ENCODE results near the gene SLC5A6. TPM values are rescaled to one million over a fixed set of nuclear protein-coding genes. Genes with fewer than 3 reads are reported as not detected.
"Not testable (repeated sequence)": the region's sequence is repeated elsewhere in the genome, so short reads cannot be mapped to it uniquely, and the experiment has no call there.

SLC5A6 gene
- polyA plus RNA-seq, 1 donor from 2014 or later: 64.3 TPM

GRCh38 chr2:27198627-27199026 lies 13.4 kb downstream of the SLC5A6 start:
- TF ChIP-seq MXI1 (conservative IDR thresholded peaks at IDR 0.05; ENCODE audit: poor library complexity, severe bottlenecking): no peak
- TF ChIP-seq EP300 (conservative IDR thresholded peaks at IDR 0.05; ENCODE audit: poor library complexity, severe bottlenecking): no peak
- TF ChIP-seq EZH2 (IDR thresholded peaks at IDR 0.05; ENCODE audit: borderline replicate concordance, insufficient read depth, low read length, poor library complexity, severe bottlenecking): no peak
- Histone ChIP-seq H4K20me1 (ENCODE audit: insufficient read depth) (no peaks in the 10 kb centered on the region), H3K27me3 (ENCODE audit: insufficient read depth, low read depth, low read length) (no peaks in the 10 kb centered on the region), H3K4me2 (ENCODE audit: low read length) (no peak overlapping the region), H3K9ac (ENCODE audit: low read length) (no peak overlapping the region), H3K36me3 (ENCODE audit: insufficient read depth, low read length) (no peaks in the 10 kb centered on the region), H3K79me2 (replicated peaks; ENCODE audit: insufficient read depth, low read length) (no peaks in the 10 kb centered on the region), H3K27ac (ENCODE audit: low read length) (no peak overlapping the region), H3F3A (ENCODE audit: insufficient read depth, low read length, poor library complexity, severe bottlenecking) (no peaks in the 10 kb centered on the region), H3K4me3 (ENCODE audit: low read length) (no peak overlapping the region), H3K9me3 (ENCODE audit: low read length) (no peaks in the 10 kb centered on the region), H3K9me2 (ENCODE audit: insufficient read depth, low read length) (no peaks in the 10 kb centered on the region), H2AFZ (ENCODE audit: low read depth, low read length) (no peak overlapping the region)

- not testable (repeated sequence) for H2AFZ ChIP-seq (ENCODE audit: low read depth, low read length); H3K9ac ChIP-seq (ENCODE audit: low read length); H3K9me3 ChIP-seq (ENCODE audit: low read length); H3K36me3 ChIP-seq (ENCODE audit: insufficient read depth, low read length); H3K9me2 ChIP-seq (ENCODE audit: insufficient read depth, low read length); H3K79me2 ChIP-seq (replicated peaks; ENCODE audit: insufficient read depth, low read length); H3K4me2 ChIP-seq (ENCODE audit: low read length); H3F3A ChIP-seq (ENCODE audit: insufficient read depth, low read length, poor library complexity, severe bottlenecking); H3K4me3 ChIP-seq (ENCODE audit: low read length); H3K27ac ChIP-seq (ENCODE audit: low read length); H4K20me1 ChIP-seq (ENCODE audit: insufficient read depth); H3K27me3 ChIP-seq (ENCODE audit: insufficient read depth, low read depth, low read length)
Observed at GRCh38 chr2:27198068-27198467, 14.0 kb downstream of the SLC5A6 start.

DNA sequence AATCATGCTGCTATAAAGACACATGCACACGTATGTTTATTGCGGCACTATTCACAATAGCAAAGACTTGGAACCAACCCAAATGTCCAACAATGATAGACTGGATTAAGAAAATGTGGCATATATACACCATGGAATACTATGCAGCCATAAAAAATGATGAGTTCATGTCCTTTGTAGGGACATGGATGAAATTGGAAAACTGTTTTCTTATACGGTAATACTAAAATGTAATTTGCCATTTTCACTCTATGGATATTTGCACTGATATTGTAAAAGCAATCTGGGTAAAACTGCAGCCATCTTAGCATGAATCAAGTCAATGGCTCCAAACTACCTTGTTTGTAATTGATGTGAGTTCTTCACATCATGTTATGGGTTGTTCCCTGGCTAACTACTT lies 16.3 kb downstream of the SLC5A6 start:
- H3K9me2 ChIP-seq (ENCODE audit: insufficient read depth, low read length); H3K4me2 ChIP-seq (ENCODE audit: low read length); H3K79me2 ChIP-seq (replicated peaks; ENCODE audit: insufficient read depth, low read length); H3K27me3 ChIP-seq (ENCODE audit: insufficient read depth, low read depth, low read length); H4K20me1 ChIP-seq (ENCODE audit: insufficient read depth); H3K9ac ChIP-seq (ENCODE audit: low read length); H3K27ac ChIP-seq (ENCODE audit: low read length); H3F3A ChIP-seq (ENCODE audit: insufficient read depth, low read length, poor library complexity, severe bottlenecking); H3K36me3 ChIP-seq (ENCODE audit: insufficient read depth, low read length); H2AFZ ChIP-seq (ENCODE audit: low read depth, low read length); H3K9me3 ChIP-seq (ENCODE audit: low read length); H3K4me3 ChIP-seq (ENCODE audit: low read length): not testable (repeated sequence)

- no peak for TF ChIP-seq RAD21 (conservative IDR thresholded peaks at IDR 0.05)
- Histone ChIP-seq H2AFZ (ENCODE audit: low read depth, low read length) (no peak overlapping the region), H3K9me2 (ENCODE audit: insufficient read depth, low read length) (no peaks in the 10 kb centered on the region)
Observed at GRCh38 chr2:27194538-27195354, 17.3 kb downstream of the SLC5A6 start.

More at GRCh38 chr2:27194538-27195354, 17.3 kb downstream of the SLC5A6 start:
- no peaks in the 10 kb centered on the region for H3F3A ChIP-seq (ENCODE audit: insufficient read depth, low read length, poor library complexity, severe bottlenecking)
- no peak overlapping the region for H3K27ac ChIP-seq (ENCODE audit: low read length)
- no peaks in the 10 kb centered on the region for H4K20me1 ChIP-seq (ENCODE audit: insufficient read depth)
- H3K27me3 ChIP-seq (ENCODE audit: insufficient read depth, low read depth, low read length): no peaks in the 10 kb centered on the region
- no peaks in the 10 kb centered on the region for H3K79me2 ChIP-seq (replicated peaks; ENCODE audit: insufficient read depth, low read length)
- no peak overlapping the region for H3K4me2 ChIP-seq (ENCODE audit: low read length)
- no peaks in the 10 kb centered on the region for H3K36me3 ChIP-seq (ENCODE audit: insufficient read depth, low read length)
- no peak overlapping the region for H3K9ac ChIP-seq (ENCODE audit: low read length)
- no peak overlapping the region for H3K4me3 ChIP-seq (ENCODE audit: low read length)
- H3K9me3 ChIP-seq (ENCODE audit: low read length): no peaks in the 10 kb centered on the region
